ENCODE data around the gene RB1.
"Not testable (repeated sequence)": the region's sequence is repeated elsewhere in the genome, so short reads cannot be mapped to it uniquely, and the experiment has no call there.

GRCh38 chr13:48426755-48427298, 123.3 kb downstream of the RB1 start:
- not testable (repeated sequence) for TF ChIP-seq SPI1 (IDR thresholded peaks at IDR 0.05; ENCODE audit: low read depth, low read length); POLR2A (IDR thresholded peaks at IDR 0.05; ENCODE audit: low read depth, low read length); POLR2AphosphoS5 (IDR thresholded peaks at IDR 0.05; ENCODE audit: low read depth, low read length); TAF1 (IDR thresholded peaks at IDR 0.05; ENCODE audit: low read depth, low read length); PAX5 (IDR thresholded peaks at IDR 0.05; ENCODE audit: insufficient read depth, low read length, severe bottlenecking)
